Measurements from ENCODE around the gene CLK2. TPM values are rescaled to one million over a fixed set of nuclear protein-coding genes. Genes with fewer than 3 reads are reported as not detected.

Gene CLK2
- total and polyA plus RNA-seq, 7 experiments from 2014 or later, result 16.7 to 137 (median 73.7) TPM

- POLR2A ChIA-PET, result interaction anchor here (0.5 to 1.2 kb wide), 7 partner anchors 42 to 123 kb away, joined by 3 to 4 read pairs (median 3); partner anchors contain the start of gene SCAMP3
- no peak for ATAC-seq
Measured at GRCh38 chr1:155320252-155320651, 46.9 kb upstream of the CLK2 start.

GRCh38 chr1:155319536-155319935, 46.2 kb upstream of the CLK2 start:
- Mint-ChIP-seq H3K9me3 (no peaks in the 10 kb centered on the region), H3K36me3 (peaks cover 0 to 14% (median 0%) of the 10 kb centered on the region in 5 donors)
- POLR2A ChIA-PET, result interaction anchor here (0.9 to 1.2 kb wide), 3 partner anchors 13 to 48 kb away, joined by 3 to 4 read pairs (median 3); no protein-coding TSS in a partner anchor

More at GRCh38 chr1:155320252-155320651, 46.9 kb upstream of the CLK2 start:
- Mint-ChIP-seq H3K4me1 (peaks cover 18 to 39% (median 23%) of the 10 kb centered on the region in 7 donors), H3K9me3 (no peaks in the 10 kb centered on the region), H3K27me3 (no peaks in the 10 kb centered on the region), H3K36me3 (peaks cover 0 to 12% (median 0%) of the 10 kb centered on the region in 5 donors), H3K27ac (peak overlapping the region in 8 of 9 donors; percentile 13 to 62 (median 46)), H3K4me3 (peak overlapping the region; percentile 68 to 91 (median 80))
- CTCF ChIA-PET, result interaction anchor here (1.0 to 9.4 kb wide), 4 partner anchors 8 to 70 kb away, joined by 3 to 105 read pairs (median 7); partner anchors contain the start of gene FDPS
- intact Hi-C loops (cut with micrococcal nuclease), result loop anchor here (5.0 to 10.0 kb wide), 9 partner anchors 128 to 732 kb away; partner anchors contain the start of genes RIT1 (in 2 of the 2), ASH1L (in 1 of the 2), CKS1B (in 1 of the 2) and KRTCAP2 (in 1 of the 2)
- Histone ChIP-seq H3K9me3 (ENCODE audit: control insufficient read depth in 2 of 3, low read length in 3 of 3) (no peaks in the 10 kb centered on the region), H3K36me3 (ENCODE audit: control insufficient read depth in 2 of 3, insufficient read depth in 3 of 3, low read length in 3 of 3) (peaks cover 0 to 4% (median 0%) of the 10 kb centered on the region in 3 experiments), H3K4me3 (ENCODE audit: low read length) (peak overlapping the region; percentile 51), H3K27me3 (ENCODE audit: control insufficient read depth in 2 of 2, insufficient read depth in 2 of 2, low read length in 2 of 2) (no peaks in the 10 kb centered on the region), H3K4me1 (ENCODE audit: control insufficient read depth in 2 of 2, insufficient read depth in 2 of 2, low read length in 2 of 2) (peaks cover 0 to 12% of the 10 kb centered on the region in 2 donors), H3K27ac (ENCODE audit: low read depth, low read length) (no peak overlapping the region)
- no peak for DNase-seq

GRCh38 chr1:155318082-155318481, 44.8 kb upstream of the CLK2 start:
- H3K27ac Mint-ChIP-seq, result peak overlapping the region in 1 of 9 donors; percentile 19
- H3K9me3 Mint-ChIP-seq, result no peaks in the 10 kb centered on the region
- no peak overlapping the region for H3K4me3 Mint-ChIP-seq
- H3K4me1 ChIP-seq (ENCODE audit: control insufficient read depth in 2 of 2, insufficient read depth in 2 of 2, low read length in 2 of 2), result peaks cover 0 to 12% of the 10 kb centered on the region in 2 donors
- H3K27ac ChIP-seq (ENCODE audit: low read depth, low read length), result no peak overlapping the region
- ChIA-PET CTCF (interaction anchor here (0.7 to 9.4 kb wide), 3 partner anchors 9 to 68 kb away, joined by 3 to 105 read pairs (median 4); no protein-coding TSS in a partner anchor), POLR2A (no interaction called here)
- no peaks in the 10 kb centered on the region for H3K27me3 Mint-ChIP-seq
- DNase-seq (no peak), ATAC-seq (no peak)
- no peaks in the 10 kb centered on the region for H3K9me3 ChIP-seq (ENCODE audit: control insufficient read depth in 2 of 3, low read length in 3 of 3)
- peaks cover 18 to 44% (median 23%) of the 10 kb centered on the region in 7 donors for H3K4me1 Mint-ChIP-seq
- H3K27me3 ChIP-seq (ENCODE audit: control insufficient read depth in 2 of 2, insufficient read depth in 2 of 2, low read length in 2 of 2), result no peaks in the 10 kb centered on the region
- H3K36me3 Mint-ChIP-seq, result peaks cover 0 to 20% (median 6%) of the 10 kb centered on the region in 5 donors
- intact Hi-C loops (cut with micrococcal nuclease), result no loop called here
- H3K36me3 ChIP-seq (ENCODE audit: control insufficient read depth in 2 of 3, insufficient read depth in 3 of 3, low read length in 3 of 3), result peaks cover 0 to 13% (median 4%) of the 10 kb centered on the region in 3 experiments
- no peak overlapping the region for H3K4me3 ChIP-seq (ENCODE audit: low read length)

More at GRCh38 chr1:155319536-155319935, 46.2 kb upstream of the CLK2 start:
- no peak for ATAC-seq
- CTCF ChIA-PET, result interaction anchor here (9.4 kb wide), 1 partner anchor 70 kb away, joined by 105 read pairs; no protein-coding TSS in a partner anchor
- DNase-seq, result no peak
- intact Hi-C loops (cut with micrococcal nuclease), result no loop called here
- Histone ChIP-seq H3K4me1 (ENCODE audit: control insufficient read depth in 2 of 2, insufficient read depth in 2 of 2, low read length in 2 of 2) (peaks cover 0 to 12% of the 10 kb centered on the region in 2 donors), H3K4me3 (ENCODE audit: low read length) (no peak overlapping the region), H3K9me3 (ENCODE audit: control insufficient read depth in 2 of 3, low read length in 3 of 3) (no peaks in the 10 kb centered on the region), H3K27ac (ENCODE audit: low read depth, low read length) (no peak overlapping the region), H3K36me3 (ENCODE audit: control insufficient read depth in 2 of 3, insufficient read depth in 3 of 3, low read length in 3 of 3) (peaks cover 0 to 10% (median 0%) of the 10 kb centered on the region in 3 experiments), H3K27me3 (ENCODE audit: control insufficient read depth in 2 of 2, insufficient read depth in 2 of 2, low read length in 2 of 2) (no peaks in the 10 kb centered on the region)
- Mint-ChIP-seq H3K27ac (peak overlapping the region in 2 of 9 donors; percentile 14 to 61), H3K27me3 (no peaks in the 10 kb centered on the region), H3K4me1 (peaks cover 18 to 39% (median 23%) of the 10 kb centered on the region in 7 donors), H3K4me3 (peak overlapping the region in 6 of 10 donors; percentile 25 to 86 (median 78))

GRCh38 chr1:155316922-155317321, 43.6 kb upstream of the CLK2 start:
- no peak overlapping the region for H3K27ac ChIP-seq (ENCODE audit: low read depth, low read length)
- H3K27me3 Mint-ChIP-seq, result no peaks in the 10 kb centered on the region
- H3K9me3 ChIP-seq (ENCODE audit: control insufficient read depth in 2 of 3, low read length in 3 of 3), result no peaks in the 10 kb centered on the region
- no peaks in the 10 kb centered on the region for H3K27me3 ChIP-seq (ENCODE audit: control insufficient read depth in 2 of 2, insufficient read depth in 2 of 2, low read length in 2 of 2)
- ChIA-PET POLR2A (no interaction called here), CTCF (interaction anchor here (9.4 kb wide), 1 partner anchor 67 kb away, joined by 105 read pairs; no protein-coding TSS in a partner anchor)
- no peak overlapping the region for H3K27ac Mint-ChIP-seq
- no peak overlapping the region for H3K4me3 Mint-ChIP-seq
- peaks cover 0 to 8% of the 10 kb centered on the region in 2 donors for H3K4me1 ChIP-seq (ENCODE audit: control insufficient read depth in 2 of 2, insufficient read depth in 2 of 2, low read length in 2 of 2)
- H3K9me3 Mint-ChIP-seq, result no peaks in the 10 kb centered on the region
- ATAC-seq, result no peak
- H3K4me3 ChIP-seq (ENCODE audit: low read length), result no peak overlapping the region
- peaks cover 0 to 19% (median 5%) of the 10 kb centered on the region in 3 experiments for H3K36me3 ChIP-seq (ENCODE audit: control insufficient read depth in 2 of 3, insufficient read depth in 3 of 3, low read length in 3 of 3)
- no peak for DNase-seq
- intact Hi-C loops (cut with micrococcal nuclease), result no loop called here
- H3K4me1 Mint-ChIP-seq, result peaks cover 18 to 43% (median 21%) of the 10 kb centered on the region in 7 donors
- H3K36me3 Mint-ChIP-seq, result peaks cover 0 to 27% (median 7%) of the 10 kb centered on the region in 5 donors

- H3K27ac Mint-ChIP-seq, result peak overlapping the region in 3 of 9 donors; percentile 19 to 76 (median 21)
- H3K36me3 ChIP-seq (ENCODE audit: control insufficient read depth in 2 of 3, insufficient read depth in 3 of 3, low read length in 3 of 3), result peaks cover 0 to 19% (median 5%) of the 10 kb centered on the region in 3 experiments
- ATAC-seq, result no peak
- H3K9me3 Mint-ChIP-seq, result no peaks in the 10 kb centered on the region
- H3K27me3 ChIP-seq (ENCODE audit: control insufficient read depth in 2 of 2, insufficient read depth in 2 of 2, low read length in 2 of 2), result no peaks in the 10 kb centered on the region
- no peak for DNase-seq
- H3K4me3 ChIP-seq (ENCODE audit: low read length), result no peak overlapping the region
- H3K4me3 Mint-ChIP-seq, result no peak overlapping the region
- ChIA-PET CTCF (interaction anchor here (2.2 to 2.5 kb wide), 2 partner anchors 8 to 62 kb away, joined by 6 to 10 read pairs; partner anchors contain the start of gene RUSC1), POLR2A (no interaction called here)
- no peak overlapping the region for H3K27ac ChIP-seq (ENCODE audit: low read depth, low read length)
- peaks cover 12 to 43% (median 24%) of the 10 kb centered on the region in 7 donors for H3K4me1 Mint-ChIP-seq
- intact Hi-C loops (cut with micrococcal nuclease), result no loop called here
- H3K27me3 Mint-ChIP-seq, result no peaks in the 10 kb centered on the region
- no peaks in the 10 kb centered on the region for H3K9me3 ChIP-seq (ENCODE audit: control insufficient read depth in 2 of 3, low read length in 3 of 3)
- H3K4me1 ChIP-seq (ENCODE audit: control insufficient read depth in 2 of 2, insufficient read depth in 2 of 2, low read length in 2 of 2), result peaks cover 11 to 14% of the 10 kb centered on the region in 2 donors
- peaks cover 0 to 33% (median 7%) of the 10 kb centered on the region in 5 donors for H3K36me3 Mint-ChIP-seq
Measured at GRCh38 chr1:155313261-155313660, 40.0 kb upstream of the CLK2 start.

GRCh38 chr1:155309423-155310021, 36.2 kb upstream of the CLK2 start:
- peak overlapping the region; percentile 88 to 99 (median 97) for H3K4me3 Mint-ChIP-seq
- CTCF ChIA-PET, result no interaction called here

More at GRCh38 chr1:155309423-155310021, 36.2 kb upstream of the CLK2 start:
- Histone ChIP-seq H3K9me3 (ENCODE audit: control insufficient read depth in 2 of 3, low read length in 3 of 3) (no peaks in the 10 kb centered on the region), H3K4me3 (ENCODE audit: low read length) (peak overlapping the region; percentile 90), H3K27me3 (ENCODE audit: control insufficient read depth in 2 of 2, insufficient read depth in 2 of 2, low read length in 2 of 2) (no peaks in the 10 kb centered on the region), H3K27ac (ENCODE audit: low read depth, low read length) (peak overlapping the region; percentile 87), H3K36me3 (ENCODE audit: control insufficient read depth in 2 of 3, insufficient read depth in 3 of 3, low read length in 3 of 3) (peaks cover 0 to 13% (median 5%) of the 10 kb centered on the region in 3 experiments), H3K4me1 (ENCODE audit: control insufficient read depth in 2 of 2, insufficient read depth in 2 of 2, low read length in 2 of 2) (peaks cover 11 to 20% of the 10 kb centered on the region in 2 donors)
- Mint-ChIP-seq H3K36me3 (peaks cover 0 to 27% (median 7%) of the 10 kb centered on the region in 5 donors), H3K9me3 (no peaks in the 10 kb centered on the region), H3K4me1 (peaks cover 12 to 40% (median 27%) of the 10 kb centered on the region in 7 donors), H3K27ac (peak overlapping the region; percentile 89 to 98 (median 96)), H3K27me3 (no peaks in the 10 kb centered on the region)
- intact Hi-C loops (cut with micrococcal nuclease), result no loop called here
- POLR2A ChIA-PET, result interaction anchor here (0.6 to 1.1 kb wide), 3 partner anchors 14 to 66 kb away, joined by 3 read pairs; no protein-coding TSS in a partner anchor
- DNase-seq (no peak), ATAC-seq (no peak)
